Body of pancreas (tissue), 4 donors: Measurements from ENCODE around the gene ADGRF3. TPM values are rescaled to one million over a fixed set of nuclear protein-coding genes. Genes with fewer than 3 reads are reported as not detected.

Experiments used
- ATAC-seq: fragments of 150-250 bp; one replicate; pipeline ENCODE4 v1.9.1; 2016
- DNase-seq, 4 donors: peaks; one replicate each; pipeline ENCODE4 v3.0.0-alpha.2; 2019
- H3K27ac ChIP-seq, 4 donors: fragments of 200-600 bp; sonication (generic); 1 replicate in 3 of 4; 2 replicates in 1 of 4; pipeline versions ENCODE4 v1.5.1 to v1.6.1; 2016 to 2019; ENCODE audit warnings: mild to moderate bottlenecking in 1 of 4, mixed read lengths in 1 of 4, moderate library complexity in 1 of 4
- H3K27me3 ChIP-seq, 2 donors: fragments of 200-600 bp; sonication (generic); one replicate each; pipeline ENCODE4 v1.6.0; 2016; ENCODE audit warnings: mild to moderate bottlenecking in 1 of 2
- H3K36me3 ChIP-seq, 2 donors: fragments of 200-600 bp; sonication (generic); replicated peaks in 1 of 2; 2 replicates each; pipeline ENCODE4 v1.5.1; 2016; ENCODE audit warnings: low read depth in 2 of 2; ENCODE audit not compliant: insufficient read depth in 1 of 2
- H3K4me1 ChIP-seq: fragments of 200-600 bp; sonication (generic); one replicate; pipeline ENCODE4 v1.6.0; 2016
- H3K4me3 ChIP-seq, 2 donors: fragments of 200-600 bp; sonication (generic); 1 replicate in 1 of 2; 2 replicates in 1 of 2; pipeline ENCODE4 v1.5.1; 2016 to 2019
- H3K9me3 ChIP-seq, 3 donors: fragments of 200-600 bp; sonication (generic); 1 replicate in 2 of 3; 2 replicates in 1 of 3; pipeline ENCODE4 v1.5.1; 2016
- CTCF ChIP-seq, 7 experiments: fragments of 450-650 bp in 4 of 7; fragments of 200-600 bp in 3 of 7; sonication (generic) in 3 of 7; IDR thresholded peaks; one replicate each; pipeline ENCODE4 v1.5.1; 2016 to 2019; ENCODE audit warnings: antibody characterized with exemption in 7 of 7
- POLR2A ChIP-seq, 3 donors: fragments of 450-650 bp; IDR thresholded peaks; one replicate each; pipeline ENCODE4 v1.6.1; 2016; ENCODE audit warnings: antibody characterized with exemption in 3 of 3, mild to moderate bottlenecking in 2 of 3
- WGBS, 2 donors: methylation state at CpG; one replicate each; pipeline ENCODE4 v1.1.5; 2017; 5-methylcytosine and 5-hydroxymethylcytosine counted together
- intact Hi-C: fragments of 100-400 bp; cut with DNase I; formaldehyde crosslinking; loops from one replicate; pipeline ENCODE4 v1.15.1; 2023
- total RNA-seq, 2 donors: library from RNA; depleted of rRNA; stranded (reverse); fragments of >200 nt; gene quantifications; one replicate each; pipeline ENCODE4 v1.1.0, GENCODE V29; 2016

Gene ADGRF3
- total RNA-seq, 2 donors from 2014 or later = not detected

DNA sequence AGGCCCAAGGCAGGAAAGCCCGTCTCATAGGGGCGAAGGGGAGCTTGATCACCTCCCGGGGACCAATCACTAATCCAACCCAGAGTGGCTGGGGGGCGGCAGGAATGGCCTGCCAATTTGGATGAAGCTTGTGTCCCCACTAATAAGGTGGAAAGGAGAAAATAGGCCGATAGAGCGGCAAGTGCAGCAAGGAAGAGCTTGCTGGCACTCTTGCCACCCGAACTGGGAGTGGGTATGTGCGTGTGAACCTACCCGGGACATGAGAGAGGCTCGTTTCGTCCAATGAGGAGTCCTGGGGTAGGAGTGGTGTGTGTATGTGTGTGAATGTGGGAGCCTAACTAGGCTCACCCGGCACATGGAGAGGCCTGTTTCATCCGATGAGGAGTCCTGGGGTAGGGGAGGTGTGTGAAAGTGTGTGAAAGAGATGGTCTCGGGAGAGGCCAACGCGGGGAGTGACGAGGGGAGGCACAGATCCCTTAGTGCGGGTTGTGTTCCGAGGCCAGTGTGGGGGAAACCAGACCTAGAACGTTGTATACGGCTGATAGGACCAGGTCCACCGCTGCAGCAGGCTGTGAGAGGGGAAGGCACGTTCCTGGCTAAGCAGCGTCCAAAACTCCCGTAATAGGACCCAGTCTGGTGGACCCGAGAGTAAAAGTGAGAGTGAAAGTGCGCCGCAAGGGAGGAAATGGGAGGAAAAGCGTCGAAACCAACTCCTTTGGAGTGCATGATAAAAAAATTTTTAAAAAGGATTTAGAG lies 47.8 kb downstream of the ADGRF3 start:
- Histone ChIP-seq H3K4me3 (peak overlapping the region; percentile 12 to 65), H3K9me3 (no peaks in the 10 kb centered on the region), H3K36me3 (no peaks in the 10 kb centered on the region), H3K27me3 (no peaks in the 10 kb centered on the region), H3K27ac (peak overlapping the region; percentile 63 to 87 (median 86)), H3K4me1 (peaks cover 18% of the 10 kb centered on the region)
- peak; percentile 42 to 56 (median 50) for DNase-seq
- TF ChIP-seq POLR2A (IDR thresholded peaks at IDR 0.05) = peak in 2 of 3 donors; percentile 42 to 46
- peak in 1 of 7 experiments; percentile 7 for TF ChIP-seq CTCF (IDR thresholded peaks at IDR 0.05)
- ATAC-seq = peak; percentile 67
- 2 to 9% methylated on average over 26 to 30 of the region's 30 CpGs for WGBS, 2 donors
- intact Hi-C loops = no loop called here

DNA sequence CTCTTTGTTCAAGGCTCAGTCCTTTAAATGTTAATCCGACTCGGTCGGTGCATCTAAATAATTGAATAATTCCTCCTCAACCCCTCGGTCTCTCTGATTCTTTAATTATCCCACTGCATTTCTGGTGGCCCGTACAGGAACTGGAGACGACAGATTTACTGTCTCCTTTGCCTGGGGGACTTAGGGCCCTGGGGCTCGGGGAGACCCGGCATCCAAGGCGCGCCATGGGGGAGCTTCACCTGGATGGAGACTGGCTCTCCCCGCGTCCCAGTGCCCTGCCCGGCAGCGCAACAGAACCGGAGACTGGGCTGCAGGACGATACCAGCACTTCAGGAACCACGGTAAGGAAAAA lies 48.3 kb downstream of the ADGRF3 start:
- peaks cover 18% of the 10 kb centered on the region for H3K4me1 ChIP-seq
- WGBS, 2 donors = 61 to 79% methylated on average over 11 to 17 of the region's 17 CpGs
- H3K27me3 ChIP-seq = no peaks in the 10 kb centered on the region
- H3K36me3 ChIP-seq = no peaks in the 10 kb centered on the region
- ATAC-seq (no peak), DNase-seq (no peak)
- intact Hi-C loops = no loop called here
- H3K4me3 ChIP-seq = no peak overlapping the region
- H3K9me3 ChIP-seq = no peaks in the 10 kb centered on the region
- no peak for TF ChIP-seq POLR2A (IDR thresholded peaks at IDR 0.05)
- no peak for TF ChIP-seq CTCF (IDR thresholded peaks at IDR 0.05)
- H3K27ac ChIP-seq = peak overlapping the region; percentile 63 to 87 (median 86)

DNA sequence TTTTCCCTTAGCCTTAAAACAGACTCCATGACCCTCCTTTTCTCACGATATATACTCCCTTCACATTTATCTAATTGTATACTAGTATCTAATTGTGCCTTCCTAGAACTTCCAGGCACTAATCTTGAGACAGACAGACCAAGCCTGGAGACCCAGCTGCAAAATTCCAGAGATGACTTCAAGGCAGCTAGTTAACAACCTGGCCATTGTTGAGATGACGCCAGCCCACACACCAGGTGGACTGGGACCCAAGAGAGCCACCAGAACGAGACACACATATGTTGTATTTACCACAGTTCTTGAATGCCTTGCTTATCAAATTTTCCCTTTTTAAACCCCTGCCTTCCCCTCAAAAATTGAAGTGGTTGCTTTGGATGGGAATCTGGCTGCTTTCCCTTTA lies 49.5 kb downstream of the ADGRF3 start:
- no peaks in the 10 kb centered on the region for H3K9me3 ChIP-seq
- 80 to 82% methylated on average over 3 of the region's 3 CpGs for WGBS, 2 donors
- ATAC-seq (no peak), DNase-seq (no peak)
- intact Hi-C loops = no loop called here
- no peak overlapping the region for H3K4me3 ChIP-seq
- no peak overlapping the region for H3K27ac ChIP-seq
- TF ChIP-seq CTCF (IDR thresholded peaks at IDR 0.05) (no peak), POLR2A (IDR thresholded peaks at IDR 0.05) (no peak)
- H3K27me3 ChIP-seq = no peaks in the 10 kb centered on the region
- H3K4me1 ChIP-seq = peaks cover 18% of the 10 kb centered on the region
- H3K36me3 ChIP-seq = no peaks in the 10 kb centered on the region

DNA sequence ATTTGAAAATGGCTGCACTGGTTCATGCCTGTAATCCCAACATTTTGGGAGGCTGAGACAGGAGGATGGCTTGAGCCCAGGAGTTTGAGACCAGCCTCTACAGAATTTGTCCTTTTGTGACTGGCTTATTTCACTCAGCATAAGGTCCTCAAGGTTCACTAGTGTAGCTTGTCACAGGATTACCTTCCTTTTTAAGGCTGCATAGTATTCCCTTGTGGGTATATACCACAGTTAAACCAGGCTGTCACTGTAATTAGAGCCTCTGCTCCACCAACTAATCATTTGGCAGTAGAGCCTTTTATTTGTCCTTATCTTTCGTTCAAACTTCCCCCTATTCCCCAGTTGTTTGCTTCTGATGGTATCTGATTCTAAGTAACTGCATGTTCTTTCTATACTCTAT lies 51.1 kb downstream of the ADGRF3 start:
- TF ChIP-seq CTCF (IDR thresholded peaks at IDR 0.05) (no peak), POLR2A (IDR thresholded peaks at IDR 0.05) (no peak)
- intact Hi-C loops = no loop called here
- Histone ChIP-seq H3K4me1 (peaks cover 16% of the 10 kb centered on the region), H3K4me3 (no peak overlapping the region), H3K27ac (no peak overlapping the region), H3K27me3 (no peaks in the 10 kb centered on the region), H3K36me3 (no peaks in the 10 kb centered on the region), H3K9me3 (no peaks in the 10 kb centered on the region)
- WGBS, 2 donors = 41 to 67% methylated on average over 1 of the region's 1 CpG
- ATAC-seq = no peak
- no peak for DNase-seq

DNA sequence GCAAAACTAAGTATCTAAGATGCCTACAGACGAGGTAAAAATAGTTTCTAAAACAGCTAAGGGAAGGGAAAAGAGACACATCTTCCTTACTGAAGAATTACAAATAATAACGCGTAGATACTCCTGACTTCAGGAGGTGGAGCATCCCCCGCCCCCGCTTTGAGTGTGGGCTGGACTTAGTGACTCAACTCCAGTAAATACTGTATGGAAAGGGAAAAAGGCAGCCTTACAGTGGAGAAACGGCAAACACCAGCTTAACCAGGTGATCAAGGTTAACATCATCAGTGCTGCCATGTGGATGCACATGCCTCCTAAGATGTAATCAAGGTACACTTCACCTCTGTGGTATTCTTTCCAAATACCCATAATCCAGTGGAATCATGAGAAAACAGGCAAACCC lies 53.9 kb downstream of the ADGRF3 start:
- Histone ChIP-seq H3K36me3 (peaks cover 0 to 7% of the 10 kb centered on the region in 2 donors), H3K4me1 (no peaks in the 10 kb centered on the region), H3K4me3 (no peak overlapping the region), H3K27ac (no peak overlapping the region), H3K9me3 (no peaks in the 10 kb centered on the region), H3K27me3 (no peaks in the 10 kb centered on the region)
- 58 to 68% methylated on average over 6 of the region's 6 CpGs for WGBS, 2 donors
- no peak for ATAC-seq
- no peak for DNase-seq
- intact Hi-C loops = no loop called here
- TF ChIP-seq CTCF (IDR thresholded peaks at IDR 0.05) = no peak
- no peak for TF ChIP-seq POLR2A (IDR thresholded peaks at IDR 0.05)
